GM10847 (cell line): Measurements from ENCODE around the gene GOLGA6C.

ENCODE experiments used
- POLR2A ChIP-seq: IDR thresholded peaks from 2 replicates; pipeline ENCODE4 v1.6.1; 2011; ENCODE audit not compliant: insufficient read length; ENCODE audit errors: extremely low read depth

Gene GOLGA6C

GRCh38 chr15:75224281-75224680 is 33.9 kb upstream of the GOLGA6C start:
- no peak for TF ChIP-seq POLR2A

GRCh38 chr15:75225951-75226732 is 32.0 kb upstream of the GOLGA6C start:
- no peak for TF ChIP-seq POLR2A

GRCh38 chr15:75227663-75228280 is 30.4 kb upstream of the GOLGA6C start:
- TF ChIP-seq POLR2A, result no peak

- TF ChIP-seq POLR2A, result no peak
Measured at GRCh38 chr15:75228787-75229186, 29.3 kb upstream of the GOLGA6C start.

- TF ChIP-seq POLR2A, result no peak
Measured at GRCh38 chr15:75229191-75230015, 28.7 kb upstream of the GOLGA6C start.

- TF ChIP-seq POLR2A, result no peak
Measured at GRCh38 chr15:75230016-75230343, 28.2 kb upstream of the GOLGA6C start.

- no peak for TF ChIP-seq POLR2A
Measured at GRCh38 chr15:75230551-75231371, 27.4 kb upstream of the GOLGA6C start.

GRCh38 chr15:75231836-75232235 is 26.3 kb upstream of the GOLGA6C start:
- TF ChIP-seq POLR2A, result no peak

- TF ChIP-seq POLR2A, result no peak
Measured at GRCh38 chr15:75232252-75232813, 25.8 kb upstream of the GOLGA6C start.

GRCh38 chr15:75232826-75233503 is 25.2 kb upstream of the GOLGA6C start:
- no peak for TF ChIP-seq POLR2A

GRCh38 chr15:75233504-75234190 is 24.5 kb upstream of the GOLGA6C start:
- TF ChIP-seq POLR2A, result no peak

GRCh38 chr15:75234191-75234810 is 23.8 kb upstream of the GOLGA6C start:
- TF ChIP-seq POLR2A, result no peak

GRCh38 chr15:75235051-75235673 is 23.0 kb upstream of the GOLGA6C start:
- no peak for TF ChIP-seq POLR2A
